Panc1 (cell line): ENCODE measurements around the gene FHIT. TPM values are rescaled to one million over a fixed set of nuclear protein-coding genes. Genes with fewer than 3 reads are reported as not detected.

ENCODE experiments used
- ATAC-seq: fragments of 200-7000 bp; cut with Tn5 transposase; 2 replicates; pipeline ENCODE4 v1.9.1; 2020; ENCODE audit warnings: mild to moderate bottlenecking, moderate library complexity
- BruUV-seq: library from RNA; stranded (reverse); fragments of 400-500 nt; replicated peaks from 2 replicates; lab custom pipeline; 2021; lab: Mats Ljungman, UMichigan
- CTCF ChIA-PET: fragments of 300-600 bp; sonication (Branson Sonifier 250); formaldehyde crosslinking; loops from one replicate; lab custom pipeline; 2022; ENCODE audit warnings: antibody characterized with exemption; lab: Charles Lee
- POLR2A ChIA-PET: fragments of 300-600 bp; sonication (Branson Sonifier 250); formaldehyde crosslinking; loops from one replicate; lab custom pipeline; 2022; ENCODE audit warnings: antibody characterized with exemption; lab: Charles Lee
- DNase-seq: peaks from one replicate; pipeline ENCODE4 v3.0.0-alpha.2; 2010; ENCODE audit warnings: low read depth, low spot score
- H3K27ac ChIP-seq: 2 replicates; pipeline ENCODE4 v1.5.1; 2011; ENCODE audit warnings: mild to moderate bottlenecking, low read length, inconsistent platforms
- H3K27me3 ChIP-seq: fragments of 200-500 bp; sonication (Bioruptor generic); 2 replicates; pipeline ENCODE4 v1.6.0; 2014; ENCODE audit warnings: low read length, inconsistent platforms; ENCODE audit not compliant: control insufficient read depth, insufficient read depth
- H3K36me3 ChIP-seq: fragments of 200-500 bp; sonication (Bioruptor generic); 2 replicates; pipeline ENCODE4 v1.5.1; 2014; ENCODE audit warnings: inconsistent platforms, mild to moderate bottlenecking, low read length, moderate library complexity; ENCODE audit not compliant: control insufficient read depth, insufficient read depth
- H3K4me1 ChIP-seq: 2 replicates; pipeline ENCODE4 v1.5.1; 2011; ENCODE audit warnings: inconsistent platforms, mild to moderate bottlenecking, low read length, moderate library complexity; ENCODE audit not compliant: control insufficient read depth, insufficient read depth
- H3K4me3 ChIP-seq, 2 experiments: 2 replicates each; pipeline ENCODE4 v1.5.1; 2011 to 2012; ENCODE audit warnings: low read depth in 2 of 2, low read length in 2 of 2, mild to moderate bottlenecking in 2 of 2, inconsistent platforms in 1 of 2, moderate library complexity in 1 of 2
- H3K9me3 ChIP-seq: fragments of 200-500 bp; sonication (Bioruptor generic); 2 replicates; pipeline ENCODE4 v1.5.1; 2014; ENCODE audit warnings: low read depth, mild to moderate bottlenecking, inconsistent platforms, low read length, moderate library complexity; ENCODE audit not compliant: control insufficient read depth, insufficient read depth
- CTCF ChIP-seq: fragments of 450-650 bp; IDR thresholded peaks from 2 replicates; pipeline ENCODE4 v1.5.1; 2017; ENCODE audit warnings: mild to moderate bottlenecking
- POLR2AphosphoS5 ChIP-seq: IDR thresholded peaks from 2 replicates; pipeline ENCODE4 v1.6.1; 2012; ENCODE audit warnings: mild to moderate bottlenecking, low read depth, low read length, moderate library complexity
- REST ChIP-seq, 2 experiments: IDR thresholded peaks; 2 replicates each; pipeline ENCODE4 v1.6.1; 2011 to 2012; ENCODE audit warnings: low read depth in 2 of 2, control low read depth in 1 of 2, low read length in 1 of 2, mild to moderate bottlenecking in 1 of 2, moderate library complexity in 1 of 2; ENCODE audit not compliant: insufficient read depth in 1 of 2
- SIN3A ChIP-seq: IDR thresholded peaks from 2 replicates; pipeline ENCODE4 v1.6.1; 2012; ENCODE audit warnings: low read depth, mild to moderate bottlenecking, low read length, moderate library complexity, borderline replicate concordance; ENCODE audit not compliant: insufficient read depth
- TCF7L2 ChIP-seq: IDR thresholded peaks from 2 replicates; pipeline ENCODE4 v1.6.1; 2011; ENCODE audit warnings: mild to moderate bottlenecking, low read depth, low read length, inconsistent platforms
- in situ Hi-C: cut with HindIII; loops from 2 replicates; pipeline ENCODE4 v1.10.0; 2016; ENCODE audit warnings: low sequenced_read_pairs, low pct_unique_long_range_greater_than_20kb
- intact Hi-C: fragments of 100-400 bp; cut with micrococcal nuclease; formaldehyde crosslinking; loops from one replicate; pipeline ENCODE4 v1.10.0; 2022; ENCODE audit not compliant: unreplicated experiment
- total RNA-seq: library from RNA; stranded (reverse); gene quantifications from one replicate; pipeline ENCODE4 v1.2.1, GENCODE V29; 2021; ENCODE audit not compliant: unreplicated experiment

The FHIT gene
- total RNA-seq, 1 experiment from 2014 or later = 2.2 TPM

GRCh38 chr3:59937201-59937600, 1314.1 kb downstream of the FHIT start:
- Histone ChIP-seq H3K4me1 (no peaks in the 10 kb centered on the region), H3K27ac (no peak overlapping the region), H3K9me3 (no peaks in the 10 kb centered on the region), H3K36me3 (no peaks in the 10 kb centered on the region), H3K27me3 (no peaks in the 10 kb centered on the region), H3K4me3 (no peak overlapping the region)
- no TSS peak for BruUV-seq
- TF ChIP-seq TCF7L2 (no peak), REST (IDR thresholded peaks at IDR 0.05; ENCODE audit: insufficient read depth in 1 of 2, low read depth in 2 of 2, low read length in 1 of 2) (no peak), CTCF (no peak), SIN3A (no peak)
- intact Hi-C loops = no loop called here
- no peak for ATAC-seq
- CTCF ChIA-PET = no interaction called here
- no peak for DNase-seq
- POLR2A ChIA-PET = no interaction called here
- in situ Hi-C loops = no loop called here

- Histone ChIP-seq H3K9me3 (no peaks in the 10 kb centered on the region), H3K4me1 (no peaks in the 10 kb centered on the region), H3K27ac (no peak overlapping the region), H3K36me3 (no peaks in the 10 kb centered on the region), H3K4me3 (no peak overlapping the region), H3K27me3 (no peaks in the 10 kb centered on the region)
- intact Hi-C loops = no loop called here
- no TSS peak for BruUV-seq
- TF ChIP-seq REST (IDR thresholded peaks at IDR 0.05; ENCODE audit: insufficient read depth in 1 of 2, low read depth in 2 of 2, low read length in 1 of 2) = no peak
- no peak for TF ChIP-seq CTCF
- no peak for TF ChIP-seq SIN3A
- no peak for TF ChIP-seq POLR2AphosphoS5
- DNase-seq = no peak
- ChIA-PET POLR2A (no interaction called here), CTCF (no interaction called here)
- no peak for ATAC-seq
- in situ Hi-C loops = no loop called here
These were observed 1314.8 kb downstream of the FHIT start for GRCh38 chr3:59936472-59936871.
